SH-SY5Y (cell line): ENCODE results near the gene PHACTR3.

Source experiments
- GATA2 ChIP-seq: IDR thresholded peaks from 2 replicates; pipeline ENCODE4 v1.6.1; 2011; ENCODE audit warnings: mild to moderate bottlenecking, low read depth, low read length
- GATA3 ChIP-seq: IDR thresholded peaks from 2 replicates; pipeline ENCODE4 v1.6.1; 2011; ENCODE audit warnings: low read depth, mild to moderate bottlenecking, low read length, moderate library complexity

DNA sequence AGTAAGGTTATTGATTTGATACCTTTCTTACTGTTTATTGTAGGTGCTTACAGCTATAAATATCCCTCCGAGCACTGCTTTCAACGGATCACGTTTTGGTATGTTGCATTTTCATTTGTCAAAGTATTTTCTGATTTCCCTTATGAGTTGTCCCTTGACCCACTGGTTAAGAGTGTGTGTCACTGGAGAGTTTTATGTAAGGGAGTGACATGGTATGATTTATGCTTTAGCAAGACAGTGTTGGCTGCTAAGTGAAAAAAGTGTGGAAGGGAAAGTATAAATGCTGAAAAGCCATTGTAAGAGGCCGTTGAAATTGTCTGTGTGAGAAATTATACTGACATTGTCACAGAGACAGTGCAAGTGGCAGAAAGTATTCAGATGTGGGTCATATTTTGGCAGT, 257.1 kb downstream of the PHACTR3 start:
- TF ChIP-seq GATA2 (no peak), GATA3 (no peak)
